GM23338 (cell line): ENCODE results near the gene ZFYVE28. TPM values are rescaled to one million over a fixed set of nuclear protein-coding genes. Genes with fewer than 3 reads are reported as not detected.
"Not testable (repeated sequence)": the region's sequence is repeated elsewhere in the genome, so short reads cannot be mapped to it uniquely, and the experiment has no call there.

Source experiments
- ATAC-seq: fragments of 200-7000 bp; cut with Tn5 transposase; 3 replicates; pipeline ENCODE4 v1.9.1; 2020
- DNase-seq: peaks from one replicate; pipeline ENCODE4 v3.0.0-alpha.2; 2015; ENCODE audit warnings: low spot score
- H2AFZ ChIP-seq: fragments of 200-600 bp; sonication (generic); 2 replicates; pipeline ENCODE4 v1.8.0; 2016; ENCODE audit warnings: antibody characterized with exemption, mild to moderate bottlenecking, moderate library complexity
- H3F3A ChIP-seq: fragments of 200-600 bp; sonication (generic); replicated peaks from 2 replicates; pipeline ENCODE4 v1.8.0; 2017; ENCODE audit warnings: antibody characterized with exemption, mixed run types, low read depth
- H3K27ac ChIP-seq: fragments of 200-600 bp; sonication (generic); 2 replicates; pipeline ENCODE4 v1.6.1; 2016; ENCODE audit warnings: low read depth
- H3K27me3 ChIP-seq: fragments of 200-600 bp; sonication (generic); 2 replicates; pipeline ENCODE4 v1.8.0; 2016; ENCODE audit warnings: mild to moderate bottlenecking, mixed run types, moderate library complexity; ENCODE audit not compliant: insufficient read depth
- H3K36me3 ChIP-seq: fragments of 200-600 bp; sonication (generic); 2 replicates; pipeline ENCODE4 v1.8.0; 2016; ENCODE audit warnings: mild to moderate bottlenecking; ENCODE audit not compliant: insufficient read depth
- H3K4me1 ChIP-seq: fragments of 200-600 bp; sonication (generic); 2 replicates; pipeline ENCODE4 v1.8.0; 2016; ENCODE audit warnings: mild to moderate bottlenecking, moderate library complexity; ENCODE audit not compliant: insufficient read depth
- H3K4me2 ChIP-seq: fragments of 200-600 bp; sonication (generic); 2 replicates; pipeline ENCODE4 v1.7.1; 2017; ENCODE audit warnings: mixed run types
- H3K4me3 ChIP-seq: fragments of 200-600 bp; sonication (generic); 2 replicates; pipeline ENCODE4 v1.6.1; 2016; ENCODE audit warnings: mixed run types
- H3K79me2 ChIP-seq: fragments of 200-600 bp; sonication (generic); replicated peaks from 2 replicates; pipeline ENCODE4 v1.8.0; 2017; ENCODE audit warnings: mild to moderate bottlenecking; ENCODE audit not compliant: insufficient read depth
- H3K9me2 ChIP-seq: fragments of 200-600 bp; sonication (generic); 2 replicates; pipeline ENCODE4 v1.8.0; 2017; ENCODE audit not compliant: insufficient read depth
- H4K20me1 ChIP-seq: fragments of 200-600 bp; sonication (generic); replicated peaks from 2 replicates; pipeline ENCODE4 v1.8.0; 2017; ENCODE audit warnings: mild to moderate bottlenecking; ENCODE audit not compliant: insufficient read depth
- H3K27ac Mint-ChIP-seq: 2 replicates; pipeline ENCODE4 v1.8.0; 2020; ENCODE audit warnings: inconsistent platforms, mild to moderate bottlenecking, moderate library complexity, mixed read lengths
- H3K27me3 Mint-ChIP-seq: 3 replicates; pipeline ENCODE4 v1.8.0; 2022; ENCODE audit warnings: low read depth, mild to moderate bottlenecking, moderate library complexity, mixed read lengths, inconsistent platforms; ENCODE audit not compliant: insufficient read depth, poor library complexity
- H3K36me3 Mint-ChIP-seq: 3 replicates; pipeline ENCODE4 v1.8.0; 2021; ENCODE audit warnings: low read depth, mild to moderate bottlenecking, inconsistent platforms, moderate library complexity, mixed read lengths
- H3K4me1 Mint-ChIP-seq: 3 replicates; pipeline ENCODE4 v1.8.0; 2020; ENCODE audit warnings: mild to moderate bottlenecking, inconsistent platforms, mixed read lengths
- H3K4me3 Mint-ChIP-seq: 3 replicates; pipeline ENCODE4 v1.8.0; 2021; ENCODE audit warnings: moderate library complexity, mild to moderate bottlenecking, inconsistent platforms, mixed read lengths
- H3K9me3 Mint-ChIP-seq: 3 replicates; pipeline ENCODE4 v1.8.0; 2020; ENCODE audit warnings: moderate library complexity, mild to moderate bottlenecking, inconsistent platforms, mixed read lengths
- ZNF114 ChIP-seq: fragments of 250-450 bp; sonication (Bioruptor Pico); IDR thresholded peaks from 2 replicates; pipeline ENCODE4 v1.5.0; 2020; ENCODE audit warnings: mild to moderate bottlenecking, moderate library complexity
- ZNF331 ChIP-seq: fragments of 250-450 bp; sonication (Bioruptor Pico); IDR thresholded peaks from 2 replicates; pipeline ENCODE4 v1.5.0; 2020; ENCODE audit warnings: low read depth, mild to moderate bottlenecking, moderate library complexity
- polyA plus RNA-seq: library from polyadenylated mRNA; unstranded; fragments of >200 nt; fragmentation: Nextera tagmentation; extraction: Ambion mirVana; gene quantifications from 2 replicates; pipeline ENCODE4 v1.2.1, GENCODE V29; 2016
- total RNA-seq: library from RNA; depleted of rRNA; stranded (reverse); fragments of >200 nt; shearing (Covaris generic); gene quantifications from 2 replicates; pipeline ENCODE4 v1.2.3, GENCODE V29; 2014
- TF ChIP-seq, protein P1 (sequence below), 2 experiments: fragments of 200-600 bp in 1 of 2; sonication (generic) in 1 of 2; conservative IDR thresholded peaks; 2 replicates each; pipeline versions ENCODE4 v1.5.1 to v1.6.1; 2016 to 2017; ENCODE audit warnings: antibody characterized with exemption in 2 of 2, low read depth in 2 of 2, mild to moderate bottlenecking in 2 of 2, moderate library complexity in 1 of 2
- TF ChIP-seq, protein P2 (sequence below): IDR thresholded peaks from one replicate; pipeline ENCODE4 v1.6.1; 2018; ENCODE audit warnings: antibody characterized with exemption; ENCODE audit not compliant: unreplicated experiment

Gene ZFYVE28
- total and polyA plus RNA-seq, 2 experiments from 2014 or later: 2.6 to 4.6 TPM

DNA sequence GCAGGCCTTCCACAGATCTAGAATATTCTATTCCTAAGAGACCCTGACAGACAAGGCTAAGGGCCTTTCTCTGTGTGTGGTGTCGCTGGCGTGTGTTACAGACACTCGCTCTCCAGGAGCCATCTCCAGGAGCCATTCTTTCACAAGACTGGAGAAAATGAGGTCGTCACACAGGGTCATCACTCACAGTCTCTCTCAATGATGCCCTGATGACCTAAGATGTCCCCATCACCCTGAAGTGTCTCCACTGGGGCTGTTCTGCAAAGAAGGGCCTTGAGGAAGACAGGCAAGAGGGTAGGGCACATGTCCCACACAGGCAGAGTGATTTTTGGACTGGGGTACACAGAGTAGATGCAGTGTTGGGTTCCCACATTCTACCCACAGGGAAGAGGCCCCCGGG lies 34.7 kb downstream of the ZFYVE28 start (continued):
- TF ChIP-seq, protein P1, sequence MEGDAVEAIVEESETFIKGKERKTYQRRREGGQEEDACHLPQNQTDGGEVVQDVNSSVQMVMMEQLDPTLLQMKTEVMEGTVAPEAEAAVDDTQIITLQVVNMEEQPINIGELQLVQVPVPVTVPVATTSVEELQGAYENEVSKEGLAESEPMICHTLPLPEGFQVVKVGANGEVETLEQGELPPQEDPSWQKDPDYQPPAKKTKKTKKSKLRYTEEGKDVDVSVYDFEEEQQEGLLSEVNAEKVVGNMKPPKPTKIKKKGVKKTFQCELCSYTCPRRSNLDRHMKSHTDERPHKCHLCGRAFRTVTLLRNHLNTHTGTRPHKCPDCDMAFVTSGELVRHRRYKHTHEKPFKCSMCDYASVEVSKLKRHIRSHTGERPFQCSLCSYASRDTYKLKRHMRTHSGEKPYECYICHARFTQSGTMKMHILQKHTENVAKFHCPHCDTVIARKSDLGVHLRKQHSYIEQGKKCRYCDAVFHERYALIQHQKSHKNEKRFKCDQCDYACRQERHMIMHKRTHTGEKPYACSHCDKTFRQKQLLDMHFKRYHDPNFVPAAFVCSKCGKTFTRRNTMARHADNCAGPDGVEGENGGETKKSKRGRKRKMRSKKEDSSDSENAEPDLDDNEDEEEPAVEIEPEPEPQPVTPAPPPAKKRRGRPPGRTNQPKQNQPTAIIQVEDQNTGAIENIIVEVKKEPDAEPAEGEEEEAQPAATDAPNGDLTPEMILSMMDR (conservative IDR thresholded peaks at IDR 0.05; ENCODE audit: low read depth in 2 of 2): no peak

DNA sequence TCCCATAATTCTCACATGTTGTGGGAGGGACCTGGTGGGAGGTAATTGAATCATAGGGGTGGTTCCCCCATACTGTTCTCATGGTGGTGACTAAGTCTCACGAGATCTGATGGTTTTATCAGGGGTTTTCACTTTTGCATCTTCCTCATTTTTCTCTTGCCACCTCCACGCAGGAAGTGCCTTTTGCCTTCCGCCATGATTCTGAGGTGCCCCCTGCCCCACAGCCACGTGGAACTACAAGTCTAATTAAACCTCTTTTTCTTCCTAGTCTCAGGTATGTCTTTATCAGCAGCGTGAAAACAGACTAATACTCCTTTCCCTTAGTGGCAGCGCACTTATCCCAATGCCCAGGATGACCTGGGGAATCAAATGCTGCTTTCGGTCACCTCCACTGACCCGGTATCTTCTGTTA lies 35.2 kb downstream of the ZFYVE28 start:
- not testable (repeated sequence) for H3K36me3 ChIP-seq, ATAC-seq, H3K36me3 Mint-ChIP-seq, H3K4me3 Mint-ChIP-seq, H3K27ac Mint-ChIP-seq, DNase-seq, H3K9me2 ChIP-seq, H4K20me1 ChIP-seq, H3K79me2 ChIP-seq, H2AFZ ChIP-seq, H3K27ac ChIP-seq, H3K27me3 ChIP-seq, H3K4me1 Mint-ChIP-seq, H3K4me1 ChIP-seq, H3K4me2 ChIP-seq, H3K4me3 ChIP-seq, H3K27me3 Mint-ChIP-seq, H3F3A ChIP-seq
- H3K9me3 Mint-ChIP-seq: peaks cover 15% of the 10 kb centered on the region

GRCh38 chr4:2382769-2383202 lies 35.7 kb downstream of the ZFYVE28 start:
- not testable (repeated sequence) for H2AFZ ChIP-seq, H3K79me2 ChIP-seq, ATAC-seq, H3K4me1 Mint-ChIP-seq, H3K27me3 ChIP-seq, H3K36me3 ChIP-seq, H3K4me3 Mint-ChIP-seq, DNase-seq, H3K27ac ChIP-seq, H3K27me3 Mint-ChIP-seq, H3K4me1 ChIP-seq, H3K27ac Mint-ChIP-seq, H3F3A ChIP-seq, H3K36me3 Mint-ChIP-seq, H4K20me1 ChIP-seq, H3K4me3 ChIP-seq, H3K9me2 ChIP-seq, H3K4me2 ChIP-seq
- peaks cover 15% of the 10 kb centered on the region for H3K9me3 Mint-ChIP-seq

DNA sequence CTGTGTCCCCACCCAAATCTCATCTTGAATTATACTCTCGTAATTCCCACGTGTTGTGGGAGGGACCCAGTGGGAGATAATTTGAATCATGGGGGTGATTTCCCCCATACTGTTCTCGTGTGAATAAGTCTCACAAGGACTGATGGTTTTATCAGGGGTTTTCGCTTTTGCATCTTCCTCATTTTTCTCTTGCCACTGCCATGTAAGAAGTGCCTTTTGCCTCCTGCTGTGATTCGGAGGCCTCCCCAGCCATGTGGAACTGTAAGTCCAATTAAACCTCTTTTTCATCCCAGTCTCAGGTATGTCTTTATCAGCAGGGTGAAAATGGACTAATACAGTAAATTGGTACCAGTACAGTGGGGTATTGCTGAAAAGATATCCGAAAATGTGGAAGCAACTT lies 37.9 kb downstream of the ZFYVE28 start:
- H3K79me2 ChIP-seq, H3K27me3 Mint-ChIP-seq, H3K27ac ChIP-seq, H2AFZ ChIP-seq, H3K4me1 Mint-ChIP-seq, H3K27ac Mint-ChIP-seq, H4K20me1 ChIP-seq, H3K4me2 ChIP-seq, ATAC-seq, H3K27me3 ChIP-seq, H3K36me3 ChIP-seq, H3K4me3 Mint-ChIP-seq, H3K9me2 ChIP-seq, H3K4me3 ChIP-seq, H3F3A ChIP-seq, H3K4me1 ChIP-seq, H3K36me3 Mint-ChIP-seq, DNase-seq: not testable (repeated sequence)
- peaks cover 15% of the 10 kb centered on the region for H3K9me3 Mint-ChIP-seq

DNA sequence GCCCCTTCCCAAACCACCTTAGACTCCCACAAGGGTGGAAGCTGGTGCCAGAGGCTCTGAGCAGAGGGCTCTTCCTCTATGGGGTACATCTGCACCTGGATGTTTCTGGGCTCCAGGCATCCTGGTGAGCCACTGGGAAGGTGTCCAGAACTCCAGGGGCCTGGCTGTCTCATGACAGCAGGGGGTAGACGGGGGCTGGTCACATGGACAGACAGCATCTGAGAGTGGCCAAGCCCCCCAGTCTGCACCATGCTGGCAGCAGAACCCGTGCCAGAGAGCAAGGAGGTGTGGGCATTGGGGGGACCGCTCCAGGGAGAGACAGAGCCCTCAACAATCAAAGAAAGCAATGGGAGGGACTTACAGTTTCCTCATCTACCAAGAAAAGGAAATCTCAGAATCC lies 39.5 kb downstream of the ZFYVE28 start:
- no peak overlapping the region for H3K27ac ChIP-seq
- H3K27me3 Mint-ChIP-seq: no peaks in the 10 kb centered on the region
- no peaks in the 10 kb centered on the region for H3F3A ChIP-seq
- H3K9me2 ChIP-seq: no peaks in the 10 kb centered on the region
- no peak for DNase-seq
- no peaks in the 10 kb centered on the region for H4K20me1 ChIP-seq
- no peaks in the 10 kb centered on the region for H3K27me3 ChIP-seq
- H3K79me2 ChIP-seq: no peaks in the 10 kb centered on the region
- no peak overlapping the region for H2AFZ ChIP-seq
- H3K36me3 Mint-ChIP-seq: peaks cover 15% of the 10 kb centered on the region
- no peak for ATAC-seq
- H3K4me3 Mint-ChIP-seq: no peak overlapping the region
- peaks cover 4% of the 10 kb centered on the region; the same call in 2 of the 3 replicates for H3K4me1 Mint-ChIP-seq
- H3K4me3 ChIP-seq: no peak overlapping the region
- peaks cover 23% of the 10 kb centered on the region for H3K9me3 Mint-ChIP-seq
- H3K27ac Mint-ChIP-seq: no peak overlapping the region
- no peaks in the 10 kb centered on the region for H3K36me3 ChIP-seq
- no peaks in the 10 kb centered on the region for H3K4me1 ChIP-seq
- no peak overlapping the region for H3K4me2 ChIP-seq
- TF ChIP-seq, protein P2, sequence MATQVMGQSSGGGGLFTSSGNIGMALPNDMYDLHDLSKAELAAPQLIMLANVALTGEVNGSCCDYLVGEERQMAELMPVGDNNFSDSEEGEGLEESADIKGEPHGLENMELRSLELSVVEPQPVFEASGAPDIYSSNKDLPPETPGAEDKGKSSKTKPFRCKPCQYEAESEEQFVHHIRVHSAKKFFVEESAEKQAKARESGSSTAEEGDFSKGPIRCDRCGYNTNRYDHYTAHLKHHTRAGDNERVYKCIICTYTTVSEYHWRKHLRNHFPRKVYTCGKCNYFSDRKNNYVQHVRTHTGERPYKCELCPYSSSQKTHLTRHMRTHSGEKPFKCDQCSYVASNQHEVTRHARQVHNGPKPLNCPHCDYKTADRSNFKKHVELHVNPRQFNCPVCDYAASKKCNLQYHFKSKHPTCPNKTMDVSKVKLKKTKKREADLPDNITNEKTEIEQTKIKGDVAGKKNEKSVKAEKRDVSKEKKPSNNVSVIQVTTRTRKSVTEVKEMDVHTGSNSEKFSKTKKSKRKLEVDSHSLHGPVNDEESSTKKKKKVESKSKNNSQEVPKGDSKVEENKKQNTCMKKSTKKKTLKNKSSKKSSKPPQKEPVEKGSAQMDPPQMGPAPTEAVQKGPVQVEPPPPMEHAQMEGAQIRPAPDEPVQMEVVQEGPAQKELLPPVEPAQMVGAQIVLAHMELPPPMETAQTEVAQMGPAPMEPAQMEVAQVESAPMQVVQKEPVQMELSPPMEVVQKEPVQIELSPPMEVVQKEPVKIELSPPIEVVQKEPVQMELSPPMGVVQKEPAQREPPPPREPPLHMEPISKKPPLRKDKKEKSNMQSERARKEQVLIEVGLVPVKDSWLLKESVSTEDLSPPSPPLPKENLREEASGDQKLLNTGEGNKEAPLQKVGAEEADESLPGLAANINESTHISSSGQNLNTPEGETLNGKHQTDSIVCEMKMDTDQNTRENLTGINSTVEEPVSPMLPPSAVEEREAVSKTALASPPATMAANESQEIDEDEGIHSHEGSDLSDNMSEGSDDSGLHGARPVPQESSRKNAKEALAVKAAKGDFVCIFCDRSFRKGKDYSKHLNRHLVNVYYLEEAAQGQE: no peak
- TF ChIP-seq ZNF114: no peak
- no peak for TF ChIP-seq ZNF331 (CRISPR knock-in tag)
- TF ChIP-seq, protein P1 (conservative IDR thresholded peaks at IDR 0.05; ENCODE audit: low read depth in 2 of 2): no peak
